Activated effector memory CD4-positive, alpha-beta T cell treated with anti-CD3 and anti-CD28 coated beads, Interleukin-2, amount 50 U/mL, for 16 hours (primary cell): ENCODE data around the gene SORCS2.
"Not testable (repeated sequence)": the region's sequence is repeated elsewhere in the genome, so short reads cannot be mapped to it uniquely, and the experiment has no call there.

Experiments
- DNase-seq: peaks from one replicate; pipeline ENCODE4 v3.0.0-alpha.2; 2020

SORCS2 gene

GRCh38 chr4:7201420-7202305, 9.3 kb downstream of the SORCS2 start:
- peak; percentile 12 for DNase-seq

- DNase-seq: no peak
These were observed 10.1 kb downstream of the SORCS2 start for GRCh38 chr4:7202411-7202810.

- DNase-seq: no peak
These were observed 12.5 kb downstream of the SORCS2 start for GRCh38 chr4:7204656-7205387.

GRCh38 chr4:7206385-7206784, 14.0 kb downstream of the SORCS2 start:
- no peak for DNase-seq

GRCh38 chr4:7206911-7207567, 14.7 kb downstream of the SORCS2 start:
- no peak for DNase-seq

GRCh38 chr4:7207628-7208231, 15.4 kb downstream of the SORCS2 start:
- DNase-seq: no peak

GRCh38 chr4:7208509-7209451, 16.4 kb downstream of the SORCS2 start:
- DNase-seq: no peak

- DNase-seq: no peak
These were observed 17.4 kb downstream of the SORCS2 start for GRCh38 chr4:7209699-7210098.

GRCh38 chr4:7210824-7211223, 18.5 kb downstream of the SORCS2 start:
- no peak for DNase-seq

- DNase-seq: no peak
These were observed 19.9 kb downstream of the SORCS2 start for GRCh38 chr4:7212101-7212674.

GRCh38 chr4:7212921-7213320, 20.6 kb downstream of the SORCS2 start:
- DNase-seq: no peak

GRCh38 chr4:7213807-7214206, 21.5 kb downstream of the SORCS2 start:
- DNase-seq: no peak

- no peak for DNase-seq
These were observed 22.0 kb downstream of the SORCS2 start for GRCh38 chr4:7214359-7214758.

- DNase-seq: not testable (repeated sequence)
These were observed 22.8 kb downstream of the SORCS2 start for GRCh38 chr4:7215187-7215586.

- DNase-seq: no peak
These were observed 24.7 kb downstream of the SORCS2 start for GRCh38 chr4:7217039-7217438.

- DNase-seq: no peak
These were observed 25.4 kb downstream of the SORCS2 start for GRCh38 chr4:7217474-7218321.

GRCh38 chr4:7218686-7219085, 26.3 kb downstream of the SORCS2 start:
- no peak for DNase-seq

GRCh38 chr4:7222521-7222920, 30.2 kb downstream of the SORCS2 start:
- DNase-seq: no peak

GRCh38 chr4:7223541-7223940, 31.2 kb downstream of the SORCS2 start:
- no peak for DNase-seq

GRCh38 chr4:7224001-7224400, 31.7 kb downstream of the SORCS2 start:
- no peak for DNase-seq
